CD14-positive monocyte (primary cell): ENCODE data around the gene WWC1. TPM values are rescaled to one million over a fixed set of nuclear protein-coding genes. Genes with fewer than 3 reads are reported as not detected.

Experiments used
- DNase-seq, 3 donors: peaks; one replicate each; pipeline ENCODE4 v3.0.0-alpha.2; 2011 to 2022
- H2AFZ ChIP-seq: 2 replicates; pipeline ENCODE4 v1.6.0; 2012; ENCODE audit warnings: mild to moderate bottlenecking, low read depth, low read length, inconsistent platforms; ENCODE audit not compliant: insufficient read depth, poor library complexity, severe bottlenecking
- H3K27ac ChIP-seq, 2 donors: 1 replicate in 1 of 2; 2 replicates in 1 of 2; pipeline ENCODE4 v1.5.1; 2012 to 2013; ENCODE audit warnings: low read length in 2 of 2, control low read depth in 1 of 2, inconsistent platforms in 1 of 2, low read depth in 1 of 2, mild to moderate bottlenecking in 1 of 2
- H3K27me3 ChIP-seq, 2 donors: one replicate each; pipeline versions ENCODE4 v1.6.0 to v1.6.1; 2011 to 2013; ENCODE audit warnings: low read length in 2 of 2; ENCODE audit not compliant: control insufficient read depth in 2 of 2, insufficient read depth in 2 of 2
- H3K36me3 ChIP-seq, 2 donors: replicated peaks in 1 of 2; 1 replicate in 1 of 2; 2 replicates in 1 of 2; pipeline versions ENCODE4 v1.5.1 to v1.6.1; 2012 to 2013; ENCODE audit warnings: low read length in 2 of 2, control low read depth in 1 of 2, inconsistent platforms in 1 of 2, mild to moderate bottlenecking in 1 of 2; ENCODE audit not compliant: insufficient read depth in 2 of 2, control insufficient read depth in 1 of 2
- H3K4me1 ChIP-seq, 2 donors: 1 replicate in 1 of 2; 2 replicates in 1 of 2; pipeline versions ENCODE4 v1.5.1 to v1.6.1; 2012 to 2013; ENCODE audit warnings: low read length in 2 of 2, control low read depth in 1 of 2, inconsistent platforms in 1 of 2, mild to moderate bottlenecking in 1 of 2, moderate library complexity in 1 of 2; ENCODE audit not compliant: insufficient read depth in 2 of 2, control insufficient read depth in 1 of 2
- H3K4me2 ChIP-seq: replicated peaks from 2 replicates; pipeline ENCODE3; 2012; ENCODE audit warnings: low read length, moderate library complexity, mild to moderate bottlenecking; ENCODE audit not compliant: poor library complexity, severe bottlenecking; ENCODE audit errors: extremely low read depth
- H3K4me3 ChIP-seq, 3 experiments: fragments of 200-600 bp in 1 of 3; sonication (generic) in 1 of 3; replicated peaks in 1 of 3; 1 replicate in 2 of 3; 2 replicates in 1 of 3; pipeline ENCODE4 v1.5.1; 2011 to 2013; ENCODE audit warnings: low read length in 3 of 3, mild to moderate bottlenecking in 3 of 3, control low read depth in 2 of 3, low read depth in 2 of 3, inconsistent platforms in 1 of 3, moderate library complexity in 1 of 3
- H3K79me2 ChIP-seq: 2 replicates; pipeline ENCODE4 v1.6.0; 2012; ENCODE audit warnings: mild to moderate bottlenecking, control low read depth, inconsistent platforms, low read length, moderate library complexity; ENCODE audit not compliant: insufficient read depth
- H3K9ac ChIP-seq: 2 replicates; pipeline ENCODE4 v1.6.0; 2017; ENCODE audit warnings: low read length, mild to moderate bottlenecking; ENCODE audit not compliant: insufficient read depth, poor library complexity, severe bottlenecking
- H3K9me3 ChIP-seq, 2 donors: replicated peaks in 1 of 2; 1 replicate in 1 of 2; 2 replicates in 1 of 2; pipeline versions ENCODE4 v1.5.1 to v1.6.1; 2012 to 2013; ENCODE audit warnings: low read length in 2 of 2, control low read depth in 1 of 2; ENCODE audit not compliant: control insufficient read depth in 1 of 2, insufficient read depth in 1 of 2
- H4K20me1 ChIP-seq: 2 replicates; pipeline ENCODE4 v1.6.0; 2012; ENCODE audit warnings: mild to moderate bottlenecking, low read length, control low read depth, moderate library complexity; ENCODE audit not compliant: insufficient read depth
- H3K27ac Mint-ChIP-seq, 7 donors: one replicate each; pipeline ENCODE4 v1.8.0; 2020; ENCODE audit warnings: mild to moderate bottlenecking in 7 of 7, mixed read lengths in 7 of 7, moderate library complexity in 6 of 7, inconsistent platforms in 2 of 7
- H3K27me3 Mint-ChIP-seq, 3 donors: one replicate each; pipeline ENCODE4 v1.8.0; 2021 to 2022; ENCODE audit warnings: low read depth in 3 of 3, mild to moderate bottlenecking in 3 of 3, mixed read lengths in 3 of 3, moderate library complexity in 3 of 3, inconsistent platforms in 1 of 3
- H3K36me3 Mint-ChIP-seq, 2 donors: one replicate each; pipeline ENCODE4 v1.8.0; 2020; ENCODE audit warnings: mixed read lengths in 2 of 2, inconsistent platforms in 1 of 2, mild to moderate bottlenecking in 1 of 2
- H3K4me1 Mint-ChIP-seq: one replicate; pipeline ENCODE4 v1.8.0; 2020; ENCODE audit warnings: mild to moderate bottlenecking, mixed read lengths
- H3K4me3 Mint-ChIP-seq, 2 donors: one replicate each; pipeline ENCODE4 v1.8.0; 2020; ENCODE audit warnings: mild to moderate bottlenecking in 2 of 2, mixed read lengths in 2 of 2, moderate library complexity in 1 of 2
- H3K9me3 Mint-ChIP-seq, 7 donors: one replicate each; pipeline ENCODE4 v1.8.0; 2020 to 2022; ENCODE audit warnings: mixed read lengths in 7 of 7, mild to moderate bottlenecking in 6 of 7, moderate library complexity in 6 of 7, inconsistent platforms in 2 of 7
- WGBS: methylation state at CpG from one replicate; pipeline ENCODE4 v1.1.5; 2013; ENCODE audit warnings: missing lambda C conversion rate; ENCODE audit not compliant: insufficient coverage; 5-methylcytosine and 5-hydroxymethylcytosine counted together
- intact Hi-C, 2 donors: fragments of 100-400 bp; cut with micrococcal nuclease; formaldehyde crosslinking; loops; one replicate each; pipeline versions ENCODE4 v1.15.0 to v1.15.1; 2023
- polyA plus RNA-seq, 3 donors: library from polyadenylated mRNA; depleted of rRNA in 1 of 3; unstranded in 2 of 3; stranded (reverse) in 1 of 3; fragments of 300-500 nt in 2 of 3; fragments of >200 nt in 1 of 3; fragmentation: Illumina TruSeq in 2 of 3; gene quantifications; 1 replicate in 2 of 3; 2 replicates in 1 of 3; pipeline ENCODE4 v1.2.3, GENCODE V29; 2012 to 2021
- TF ChIP-seq, protein P1 (sequence below): fragments of 200-600 bp; IDR thresholded peaks from one replicate; pipeline ENCODE4 v1.8.0; 2022; ENCODE audit warnings: antibody characterized with exemption, mild to moderate bottlenecking

WWC1 gene
- polyA plus RNA-seq, 3 donors = not detected

DNA sequence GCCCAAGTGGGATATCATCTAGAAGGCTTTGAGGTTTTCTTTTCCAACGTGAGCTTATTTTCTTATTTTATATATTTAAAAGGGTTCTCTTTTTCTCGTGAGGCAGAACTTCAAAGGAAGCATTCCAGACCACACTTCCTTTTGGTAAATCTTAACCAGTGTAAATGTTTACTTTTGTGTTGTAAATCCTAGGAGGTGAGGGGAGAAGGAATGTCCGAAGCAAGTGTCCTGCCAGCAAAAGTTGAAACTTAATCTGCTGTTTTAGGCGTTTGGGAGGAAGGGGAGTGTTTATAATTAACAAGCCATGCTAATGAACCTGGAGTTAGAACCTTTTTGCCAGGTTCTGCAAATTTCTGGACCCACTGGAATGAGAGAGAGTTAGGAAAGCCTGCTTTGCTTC, 37.9 kb downstream of the WWC1 start:
- H3K36me3 Mint-ChIP-seq = no peaks in the 10 kb centered on the region
- no peak for DNase-seq
- Histone ChIP-seq H4K20me1 (no peaks in the 10 kb centered on the region), H3K4me2 (no peak overlapping the region), H3K4me3 (no peak overlapping the region), H2AFZ (no peak overlapping the region), H3K36me3 (no peaks in the 10 kb centered on the region), H3K27me3 (no peaks in the 10 kb centered on the region), H3K27ac (no peak overlapping the region), H3K9ac (no peak overlapping the region), H3K9me3 (no peaks in the 10 kb centered on the region), H3K4me1 (no peaks in the 10 kb centered on the region), H3K79me2 (no peaks in the 10 kb centered on the region)
- peaks cover 3 to 15% (median 6%) of the 10 kb centered on the region in 3 donors for H3K27me3 Mint-ChIP-seq
- H3K27ac Mint-ChIP-seq = no peak overlapping the region
- peaks cover 6% of the 10 kb centered on the region for H3K4me1 Mint-ChIP-seq
- WGBS = 6% methylated on average over 2 of the region's 4 CpGs
- TF ChIP-seq, protein P1, sequence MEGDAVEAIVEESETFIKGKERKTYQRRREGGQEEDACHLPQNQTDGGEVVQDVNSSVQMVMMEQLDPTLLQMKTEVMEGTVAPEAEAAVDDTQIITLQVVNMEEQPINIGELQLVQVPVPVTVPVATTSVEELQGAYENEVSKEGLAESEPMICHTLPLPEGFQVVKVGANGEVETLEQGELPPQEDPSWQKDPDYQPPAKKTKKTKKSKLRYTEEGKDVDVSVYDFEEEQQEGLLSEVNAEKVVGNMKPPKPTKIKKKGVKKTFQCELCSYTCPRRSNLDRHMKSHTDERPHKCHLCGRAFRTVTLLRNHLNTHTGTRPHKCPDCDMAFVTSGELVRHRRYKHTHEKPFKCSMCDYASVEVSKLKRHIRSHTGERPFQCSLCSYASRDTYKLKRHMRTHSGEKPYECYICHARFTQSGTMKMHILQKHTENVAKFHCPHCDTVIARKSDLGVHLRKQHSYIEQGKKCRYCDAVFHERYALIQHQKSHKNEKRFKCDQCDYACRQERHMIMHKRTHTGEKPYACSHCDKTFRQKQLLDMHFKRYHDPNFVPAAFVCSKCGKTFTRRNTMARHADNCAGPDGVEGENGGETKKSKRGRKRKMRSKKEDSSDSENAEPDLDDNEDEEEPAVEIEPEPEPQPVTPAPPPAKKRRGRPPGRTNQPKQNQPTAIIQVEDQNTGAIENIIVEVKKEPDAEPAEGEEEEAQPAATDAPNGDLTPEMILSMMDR = no peak
- peaks cover 0 to 1% (median 0%) of the 10 kb centered on the region in 7 donors for H3K9me3 Mint-ChIP-seq
- no peak overlapping the region for H3K4me3 Mint-ChIP-seq
- intact Hi-C loops = no loop called here

DNA sequence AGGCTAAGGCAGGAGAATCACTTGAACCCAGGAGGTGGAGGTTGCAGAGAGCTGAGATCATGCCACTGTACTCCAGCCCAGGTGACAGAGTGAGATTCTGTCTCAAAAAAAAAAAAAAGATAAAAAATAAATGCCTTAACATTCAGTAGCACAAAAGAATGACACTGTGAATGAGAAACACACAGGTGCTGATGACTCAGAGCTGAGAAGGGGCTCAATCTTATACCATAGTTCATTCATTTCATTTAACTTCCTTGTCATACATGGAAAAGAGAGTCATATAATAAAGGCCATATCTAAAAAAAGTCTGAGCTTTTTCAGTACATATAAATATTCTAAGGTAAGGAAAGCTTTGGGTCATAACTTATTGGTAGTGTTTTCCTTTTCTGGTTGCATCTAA, 40.6 kb downstream of the WWC1 start:
- Histone ChIP-seq H3K4me1 (no peaks in the 10 kb centered on the region), H3K27ac (no peak overlapping the region), H4K20me1 (no peaks in the 10 kb centered on the region), H3K27me3 (no peaks in the 10 kb centered on the region), H3K36me3 (no peaks in the 10 kb centered on the region), H2AFZ (no peak overlapping the region), H3K9ac (no peak overlapping the region), H3K9me3 (no peaks in the 10 kb centered on the region), H3K79me2 (no peaks in the 10 kb centered on the region), H3K4me2 (no peak overlapping the region), H3K4me3 (no peak overlapping the region)
- Mint-ChIP-seq H3K27ac (no peak overlapping the region), H3K27me3 (peaks cover 5 to 13% (median 6%) of the 10 kb centered on the region in 3 donors), H3K4me3 (no peak overlapping the region), H3K9me3 (no peaks in the 10 kb centered on the region), H3K4me1 (peaks cover 6% of the 10 kb centered on the region), H3K36me3 (no peaks in the 10 kb centered on the region)
- TF ChIP-seq, protein P1 = no peak
- intact Hi-C loops = no loop called here
- no peak for DNase-seq
